GM12872 (cell line): ENCODE results near the gene KCNJ10.

Experiments
- TF ChIP-seq, protein P1 (sequence below): IDR thresholded peaks from 3 replicates; pipeline ENCODE4 v1.5.1; 2011; ENCODE audit warnings: low read depth, mild to moderate bottlenecking, low read length, moderate library complexity; ENCODE audit not compliant: insufficient read depth

KCNJ10 gene

DNA sequence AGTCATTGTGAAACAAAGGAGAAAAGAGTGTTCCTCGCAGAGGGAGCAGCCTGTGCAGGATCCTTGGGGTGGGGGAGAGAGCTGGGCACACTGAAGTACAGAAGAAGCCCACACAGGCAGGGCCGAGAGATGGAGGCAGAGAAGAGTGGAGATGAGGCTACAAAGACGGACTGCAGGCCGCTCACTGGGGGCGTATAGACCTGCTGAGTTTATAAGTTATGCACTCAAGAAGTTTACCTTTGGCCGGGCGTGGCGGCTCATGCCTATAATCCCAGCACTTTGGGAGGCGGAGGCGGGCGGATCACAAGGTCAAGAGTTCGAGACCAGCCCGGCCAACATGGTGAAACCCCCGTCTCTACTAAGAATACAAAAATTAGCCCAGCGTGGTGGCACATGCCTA, 108.3 kb downstream of the KCNJ10 start:
- TF ChIP-seq, protein P1, sequence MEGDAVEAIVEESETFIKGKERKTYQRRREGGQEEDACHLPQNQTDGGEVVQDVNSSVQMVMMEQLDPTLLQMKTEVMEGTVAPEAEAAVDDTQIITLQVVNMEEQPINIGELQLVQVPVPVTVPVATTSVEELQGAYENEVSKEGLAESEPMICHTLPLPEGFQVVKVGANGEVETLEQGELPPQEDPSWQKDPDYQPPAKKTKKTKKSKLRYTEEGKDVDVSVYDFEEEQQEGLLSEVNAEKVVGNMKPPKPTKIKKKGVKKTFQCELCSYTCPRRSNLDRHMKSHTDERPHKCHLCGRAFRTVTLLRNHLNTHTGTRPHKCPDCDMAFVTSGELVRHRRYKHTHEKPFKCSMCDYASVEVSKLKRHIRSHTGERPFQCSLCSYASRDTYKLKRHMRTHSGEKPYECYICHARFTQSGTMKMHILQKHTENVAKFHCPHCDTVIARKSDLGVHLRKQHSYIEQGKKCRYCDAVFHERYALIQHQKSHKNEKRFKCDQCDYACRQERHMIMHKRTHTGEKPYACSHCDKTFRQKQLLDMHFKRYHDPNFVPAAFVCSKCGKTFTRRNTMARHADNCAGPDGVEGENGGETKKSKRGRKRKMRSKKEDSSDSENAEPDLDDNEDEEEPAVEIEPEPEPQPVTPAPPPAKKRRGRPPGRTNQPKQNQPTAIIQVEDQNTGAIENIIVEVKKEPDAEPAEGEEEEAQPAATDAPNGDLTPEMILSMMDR, result no peak

- TF ChIP-seq, protein P1, result no peak
These were observed 109.1 kb downstream of the KCNJ10 start for GRCh38 chr1:159960721-159961381.

- TF ChIP-seq, protein P1, result no peak
These were observed 110.5 kb downstream of the KCNJ10 start for GRCh38 chr1:159959451-159959850.

DNA sequence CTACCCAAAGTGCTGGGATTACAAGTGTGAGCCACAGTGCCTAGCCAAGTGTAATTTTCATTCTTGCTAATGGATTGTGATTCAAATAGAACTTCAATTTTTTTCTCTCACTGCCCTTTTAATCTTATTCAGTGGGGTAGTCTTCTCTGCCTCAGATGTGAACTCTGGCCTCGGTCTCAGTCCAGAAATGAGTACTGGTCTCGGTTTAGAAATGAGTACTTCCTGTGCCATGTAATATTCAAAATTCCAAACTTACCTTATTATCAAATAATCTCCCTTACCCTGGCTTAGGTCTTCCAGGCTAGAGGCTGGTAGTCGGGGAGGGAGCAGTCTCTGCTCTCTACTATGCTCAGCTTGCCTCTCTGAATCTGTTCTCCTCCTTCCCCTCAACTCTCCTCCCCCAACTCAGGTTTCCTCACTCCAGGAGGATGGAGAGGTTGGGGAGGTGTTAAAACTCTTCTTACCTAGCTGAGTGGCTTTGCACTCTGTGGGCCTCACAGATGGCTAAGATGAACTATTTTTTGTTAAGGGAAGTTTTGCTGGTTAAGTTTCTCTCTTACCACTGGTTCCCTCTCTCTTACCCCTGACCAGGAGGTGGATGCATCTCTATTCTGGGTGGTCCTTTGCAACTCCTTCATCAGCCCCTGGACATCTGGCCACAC, 111.1 kb downstream of the KCNJ10 start:
- TF ChIP-seq, protein P1, result no peak

GRCh38 chr1:159957824-159958268, 112.1 kb downstream of the KCNJ10 start:
- TF ChIP-seq, protein P1, result no peak

DNA sequence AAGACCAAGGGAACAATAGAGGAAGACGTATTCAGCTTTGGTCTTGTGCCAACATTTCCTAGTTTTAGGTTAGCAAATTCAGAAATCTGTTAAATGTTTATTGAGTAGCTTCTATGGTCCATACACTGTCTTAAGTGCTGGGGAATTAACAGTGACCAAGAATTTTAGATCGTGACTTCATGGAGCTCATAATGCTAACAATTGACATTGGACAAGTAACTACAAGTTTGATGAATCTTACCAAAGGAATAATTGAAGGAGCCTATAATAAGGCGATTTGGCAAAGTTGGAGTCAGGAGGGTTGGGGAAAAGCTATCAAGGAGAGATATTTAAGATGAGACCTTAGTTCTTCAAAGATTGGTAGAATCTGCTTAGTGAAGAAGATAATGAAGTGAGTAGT, 114.5 kb downstream of the KCNJ10 start:
- TF ChIP-seq, protein P1, result no peak

DNA sequence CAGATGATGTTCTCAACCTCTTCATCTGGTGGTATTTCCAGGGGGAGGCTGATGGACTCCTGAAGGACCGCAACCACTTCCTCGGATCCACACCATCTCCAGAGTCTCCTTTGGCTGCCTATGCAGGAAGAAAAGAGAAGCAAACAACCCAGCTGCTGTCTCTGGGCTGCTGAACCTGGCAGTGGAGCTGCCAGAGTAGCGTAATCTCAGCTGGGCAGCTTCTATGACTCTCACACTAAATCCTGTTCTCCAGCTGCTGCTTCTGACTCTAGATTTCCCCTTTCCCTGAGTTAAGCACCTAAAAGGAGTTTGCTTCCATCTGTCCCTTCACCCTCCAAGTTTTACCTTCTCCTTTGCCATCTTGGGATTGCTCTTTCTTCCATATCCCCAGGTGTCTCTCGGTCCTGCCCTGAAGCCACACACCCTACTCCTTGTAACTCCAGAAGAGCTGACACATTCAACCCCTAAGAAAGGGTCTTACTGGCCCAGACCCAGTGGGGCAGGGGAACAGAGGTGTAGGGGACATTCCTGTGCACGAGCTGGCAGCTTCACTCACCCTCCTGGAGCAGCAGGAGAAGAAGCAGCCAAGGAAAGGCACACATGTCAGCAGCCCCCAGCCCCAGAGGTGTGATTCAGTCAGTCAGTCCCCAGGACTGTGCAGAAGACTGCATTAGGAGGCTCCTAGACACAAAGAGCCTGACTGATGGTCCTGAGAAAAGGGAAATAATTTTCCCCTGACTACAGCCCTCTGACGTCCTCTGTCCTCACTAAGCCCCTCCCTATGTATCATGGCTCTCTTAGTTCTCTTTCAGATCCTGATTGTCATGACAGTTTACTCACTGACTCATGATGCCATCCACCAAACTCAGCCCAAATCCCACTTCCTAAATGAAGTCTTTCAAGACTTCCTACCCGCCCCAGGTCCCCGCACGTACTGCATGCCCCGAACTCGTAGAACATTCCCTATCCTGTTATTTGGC, 116.1 kb downstream of the KCNJ10 start, which contains the start of gene SLAMF9:
Gene SLAMF9 (minus strand): TSS at position 702 of the 980 bp plus-strand sequence. CDS start 100 bp downstream, at position 602.
- TF ChIP-seq, protein P1, result no peak
